ENCODE results near the gene SLC44A5. TPM values are rescaled to one million over a fixed set of nuclear protein-coding genes. Genes with fewer than 3 reads are reported as not detected.

SLC44A5 gene
- total RNA-seq, 2 donors from 2014 or later: 0.70 TPM; not detected in 1

DNA sequence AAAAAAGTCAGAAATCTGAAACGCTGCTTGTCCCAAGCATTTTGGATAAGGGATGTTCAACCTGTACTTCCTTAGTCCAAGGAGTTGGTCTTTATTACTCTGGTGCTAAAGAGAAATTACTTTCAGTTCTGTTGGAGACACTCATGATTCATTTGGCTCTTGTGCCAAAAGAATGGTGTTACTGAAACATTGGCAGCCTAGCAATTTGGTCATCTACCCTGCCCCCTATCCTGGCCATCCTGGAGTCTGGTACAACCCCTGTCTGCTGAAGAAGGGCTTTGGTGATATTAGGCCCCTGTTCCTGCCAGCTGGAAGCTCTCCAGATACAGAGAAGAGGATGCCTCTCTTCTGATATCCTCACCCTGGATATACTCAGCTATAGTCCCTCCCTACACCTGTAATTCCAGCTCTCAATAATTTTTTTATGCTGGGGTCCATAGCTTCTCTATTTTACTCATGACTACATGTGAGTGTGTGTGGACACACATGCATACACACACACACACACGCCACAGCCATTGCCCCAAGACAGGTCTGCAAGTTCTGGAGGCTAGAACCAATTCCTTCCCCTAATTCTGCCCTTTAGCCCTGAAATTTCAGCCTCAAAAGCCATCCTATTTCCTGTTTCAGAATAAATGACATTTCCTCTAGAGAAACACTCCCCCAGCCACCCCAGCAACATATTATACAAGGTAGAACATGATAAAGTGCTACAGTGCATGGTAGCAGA, 436.7 kb downstream of the SLC44A5 start:
- ATAC-seq (replicated peaks in 1 of 2) (no peak), DNase-seq (no peak)
- peaks cover 0 to 1% of the 10 kb centered on the region in 2 donors for H3K36me3 Mint-ChIP-seq (ENCODE audit: insufficient read depth in 2 of 2)
- H3K27me3 Mint-ChIP-seq (ENCODE audit: low read depth): no peaks in the 10 kb centered on the region
- peaks cover 4 to 5% of the 10 kb centered on the region in 2 donors for H3K9me3 Mint-ChIP-seq
- no peak overlapping the region for H3K4me3 Mint-ChIP-seq
- H3K4me1 Mint-ChIP-seq (ENCODE audit: low read depth): no peaks in the 10 kb centered on the region
- H3K27ac Mint-ChIP-seq: no peak overlapping the region

DNA sequence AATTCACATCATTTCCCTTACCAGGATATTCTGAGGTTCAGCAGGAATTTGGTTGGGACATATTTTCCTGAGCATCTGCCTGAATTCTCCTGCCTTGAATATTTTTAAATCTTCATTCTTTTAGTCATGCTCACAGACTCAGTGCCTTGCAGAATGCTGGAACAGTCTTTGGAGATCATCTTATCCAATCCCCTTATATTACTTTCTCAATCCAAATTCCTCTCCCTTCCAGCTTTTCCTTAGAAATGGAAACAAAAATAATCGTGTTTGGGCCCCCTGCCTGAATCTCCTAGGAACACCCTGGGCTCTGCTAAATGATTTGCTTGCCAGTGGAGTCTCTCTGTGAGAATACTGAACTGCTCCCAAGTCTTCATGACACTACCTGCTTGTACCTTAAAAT, 438.4 kb downstream of the SLC44A5 start:
- ATAC-seq (replicated peaks in 1 of 2): no peak
- Mint-ChIP-seq H3K36me3 (ENCODE audit: insufficient read depth in 2 of 2) (no peaks in the 10 kb centered on the region), H3K4me1 (ENCODE audit: low read depth) (no peaks in the 10 kb centered on the region)

DNA sequence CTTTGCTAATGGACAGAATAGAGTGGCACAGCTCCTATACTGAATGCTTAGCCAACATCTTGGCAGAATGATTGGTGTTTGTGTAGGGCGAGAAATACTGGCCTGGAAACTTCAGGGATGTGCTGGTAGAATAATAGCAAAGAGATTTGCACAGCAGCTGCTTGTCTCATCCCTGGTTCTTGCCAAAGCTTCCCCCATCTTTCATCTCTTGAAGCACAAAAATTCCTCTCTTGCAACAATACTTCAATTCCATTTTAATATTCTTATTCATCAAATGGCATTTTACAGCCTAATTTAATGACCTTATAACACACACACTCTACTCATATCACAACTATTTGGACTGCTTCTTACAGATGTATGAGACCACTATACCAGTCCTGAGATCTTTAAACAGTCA, 439.0 kb downstream of the SLC44A5 start:
- Mint-ChIP-seq H3K4me3 (no peak overlapping the region), H3K27me3 (ENCODE audit: low read depth) (no peaks in the 10 kb centered on the region), H3K4me1 (ENCODE audit: low read depth) (no peaks in the 10 kb centered on the region), H3K36me3 (ENCODE audit: insufficient read depth in 2 of 2) (no peaks in the 10 kb centered on the region), H3K9me3 (peaks cover 2% of the 10 kb centered on the region in 2 donors), H3K27ac (no peak overlapping the region)
- DNase-seq: no peak
- ATAC-seq (replicated peaks in 1 of 2): no peak

More for the DNA sequence above, 438.4 kb downstream of the SLC44A5 start:
- no peak for DNase-seq
- peaks cover 2 to 4% of the 10 kb centered on the region in 2 donors for H3K9me3 Mint-ChIP-seq
- H3K4me3 Mint-ChIP-seq: no peak overlapping the region
- no peaks in the 10 kb centered on the region for H3K27me3 Mint-ChIP-seq (ENCODE audit: low read depth)
- no peak overlapping the region for H3K27ac Mint-ChIP-seq

DNA sequence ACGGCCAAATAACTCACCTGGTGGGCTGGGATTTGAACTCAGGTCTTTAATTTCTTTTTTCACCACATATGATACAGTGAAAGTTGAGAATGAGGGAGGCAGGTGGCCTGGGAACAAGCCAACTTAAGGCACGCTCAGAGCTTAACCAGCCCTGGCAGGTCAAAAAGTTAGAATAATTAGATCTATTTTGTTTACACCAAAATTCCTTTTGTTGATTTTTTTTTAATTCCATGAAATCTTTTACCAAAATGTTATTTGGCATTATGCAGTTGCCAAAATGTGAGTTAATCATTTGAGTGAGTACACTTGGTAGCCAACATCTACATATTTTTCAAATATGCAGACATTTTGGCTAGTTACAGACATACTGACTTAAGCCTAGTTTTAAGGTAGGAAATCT, 439.9 kb downstream of the SLC44A5 start:
- DNase-seq: no peak
- Mint-ChIP-seq H3K27me3 (ENCODE audit: low read depth) (no peaks in the 10 kb centered on the region), H3K4me1 (ENCODE audit: low read depth) (no peaks in the 10 kb centered on the region), H3K27ac (no peak overlapping the region), H3K36me3 (ENCODE audit: insufficient read depth in 2 of 2) (no peaks in the 10 kb centered on the region), H3K4me3 (no peak overlapping the region), H3K9me3 (peaks cover 0 to 1% of the 10 kb centered on the region in 2 donors)
- no peak for ATAC-seq (replicated peaks in 1 of 2)

DNA sequence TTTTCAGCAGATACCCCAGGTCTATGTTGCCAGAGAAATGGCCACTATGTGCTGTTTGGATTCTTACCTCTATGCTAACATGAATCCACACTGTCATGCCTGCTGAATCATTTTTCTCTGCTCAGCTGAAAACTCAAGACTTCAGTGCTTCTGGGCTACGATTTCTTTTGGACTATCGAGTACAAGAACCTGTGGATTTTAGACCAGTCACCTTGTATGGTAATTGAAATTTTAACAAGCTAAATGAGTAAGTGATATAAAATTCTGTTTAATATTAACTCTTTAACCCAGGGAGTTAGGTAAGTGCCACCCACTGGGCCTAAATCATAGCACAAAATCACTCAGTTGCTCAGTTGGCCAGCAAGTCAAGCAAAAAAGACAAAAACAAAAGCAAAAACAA, 440.9 kb downstream of the SLC44A5 start:
- no peaks in the 10 kb centered on the region for H3K27me3 Mint-ChIP-seq (ENCODE audit: low read depth)
- H3K27ac Mint-ChIP-seq: no peak overlapping the region
- no peaks in the 10 kb centered on the region for H3K36me3 Mint-ChIP-seq (ENCODE audit: insufficient read depth in 2 of 2)
- ATAC-seq (replicated peaks in 1 of 2) (no peak), DNase-seq (no peak)
- no peaks in the 10 kb centered on the region for H3K4me1 Mint-ChIP-seq (ENCODE audit: low read depth)
- H3K9me3 Mint-ChIP-seq: peaks cover 0 to 1% of the 10 kb centered on the region in 2 donors
- H3K4me3 Mint-ChIP-seq: no peak overlapping the region

DNA sequence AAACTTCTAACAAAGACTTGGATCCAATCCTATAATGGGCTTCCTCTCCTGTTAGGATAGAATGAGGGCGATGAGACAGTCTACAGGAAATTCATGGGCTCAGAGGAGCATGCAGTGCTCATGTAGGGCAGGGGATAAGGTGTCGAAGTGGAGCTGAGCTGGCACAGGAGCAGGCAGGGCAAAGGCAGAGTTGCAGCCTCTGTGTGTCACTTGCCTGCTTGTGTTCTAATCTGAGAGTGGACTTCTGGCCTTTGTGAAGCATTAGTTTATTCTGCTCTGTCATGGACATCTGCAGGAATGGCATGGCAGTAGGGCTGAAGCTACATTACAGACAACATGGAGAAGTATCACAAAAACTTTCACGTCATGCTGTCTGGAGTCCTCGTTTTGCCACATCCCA, 444.1 kb downstream of the SLC44A5 start:
- H3K4me1 Mint-ChIP-seq (ENCODE audit: low read depth): no peaks in the 10 kb centered on the region
- no peak overlapping the region for H3K27ac Mint-ChIP-seq
- peaks cover 0 to 1% of the 10 kb centered on the region in 2 donors for H3K9me3 Mint-ChIP-seq
- no peaks in the 10 kb centered on the region for H3K36me3 Mint-ChIP-seq (ENCODE audit: insufficient read depth in 2 of 2)
- H3K27me3 Mint-ChIP-seq (ENCODE audit: low read depth): no peaks in the 10 kb centered on the region
- H3K4me3 Mint-ChIP-seq: no peak overlapping the region
- ATAC-seq (replicated peaks in 1 of 2) (no peak), DNase-seq (no peak)

DNA sequence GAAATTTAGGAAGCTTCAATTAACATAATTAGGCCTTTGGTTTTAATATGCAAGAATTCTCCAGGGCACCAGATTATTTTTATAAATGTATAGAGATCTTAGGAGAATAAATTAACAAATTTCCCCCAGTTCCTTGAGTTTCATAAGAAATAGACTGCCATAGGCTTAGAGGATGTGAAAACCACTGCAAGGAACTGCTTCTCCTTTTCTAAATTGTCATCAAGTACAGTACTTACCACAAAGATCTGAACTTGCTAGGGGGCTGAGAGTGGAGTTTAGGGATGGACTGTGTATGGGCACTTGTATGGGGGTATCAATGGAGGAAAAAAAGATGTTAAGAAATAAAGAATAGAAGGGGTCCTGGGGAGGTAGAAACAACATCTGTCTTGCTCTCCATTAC, 445.6 kb downstream of the SLC44A5 start:
- no peaks in the 10 kb centered on the region for H3K36me3 Mint-ChIP-seq (ENCODE audit: insufficient read depth in 2 of 2)
- ATAC-seq (replicated peaks in 1 of 2) (no peak), DNase-seq (no peak)
- H3K27ac Mint-ChIP-seq: no peak overlapping the region
- H3K27me3 Mint-ChIP-seq (ENCODE audit: low read depth): no peaks in the 10 kb centered on the region
- no peaks in the 10 kb centered on the region for H3K9me3 Mint-ChIP-seq
- no peak overlapping the region for H3K4me3 Mint-ChIP-seq
- H3K4me1 Mint-ChIP-seq (ENCODE audit: low read depth): no peaks in the 10 kb centered on the region

DNA sequence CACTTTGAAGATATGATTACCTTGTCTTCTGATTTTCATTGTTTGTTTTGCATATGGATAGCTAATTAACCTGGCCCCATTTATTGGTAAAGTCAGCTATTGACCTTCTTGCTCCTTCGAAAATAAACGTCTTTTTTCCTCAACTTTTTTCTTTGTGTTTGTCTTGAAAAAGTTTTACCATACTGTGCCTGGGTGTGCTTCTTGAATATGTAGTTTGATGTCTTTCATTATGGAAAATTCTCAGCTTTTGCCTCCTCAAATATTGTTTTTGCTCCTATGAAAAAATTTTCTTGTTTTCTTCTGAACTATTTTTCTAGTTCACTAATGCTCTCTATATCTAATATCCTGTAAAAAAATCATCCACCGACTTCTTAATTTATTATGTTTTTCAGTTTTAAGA, 451.8 kb downstream of the SLC44A5 start:
- peaks cover 9% of the 10 kb centered on the region for H3K27me3 Mint-ChIP-seq (ENCODE audit: low read depth)
- ATAC-seq (replicated peaks in 1 of 2) (no peak), DNase-seq (no peak)
- H3K9me3 Mint-ChIP-seq: peaks cover 0 to 2% of the 10 kb centered on the region in 2 donors
- no peaks in the 10 kb centered on the region for H3K36me3 Mint-ChIP-seq (ENCODE audit: insufficient read depth in 2 of 2)
- no peak overlapping the region for H3K27ac Mint-ChIP-seq
- no peaks in the 10 kb centered on the region for H3K4me1 Mint-ChIP-seq (ENCODE audit: low read depth)
- H3K4me3 Mint-ChIP-seq: no peak overlapping the region

Other genes starting within 250 kb of the SLC44A5 start
- gene ACADM, start 113.6 kb upstream of the SLC44A5 start, total RNA-seq: 10 to 100 TPM; 43.1 to 48.9 TPM
- 100 to 1,000 TPM; 133 to 156 TPM for gene RABGGTB, start 175.1 kb upstream of the SLC44A5 start, total RNA-seq
- gene MSH4, start 185.8 kb upstream of the SLC44A5 start, total RNA-seq: under 1 TPM; 0.65 to 0.99 TPM